GM23338 (cell line): Measurements from ENCODE around the gene TMEM135. TPM values are rescaled to one million over a fixed set of nuclear protein-coding genes. Genes with fewer than 3 reads are reported as not detected.

Experiments
- ATAC-seq: fragments of 200-7000 bp; cut with Tn5 transposase; 3 replicates; pipeline ENCODE4 v1.9.1; 2020
- DNase-seq: peaks from one replicate; pipeline ENCODE4 v3.0.0-alpha.2; 2015; ENCODE audit warnings: low spot score
- H2AFZ ChIP-seq: fragments of 200-600 bp; sonication (generic); 2 replicates; pipeline ENCODE4 v1.8.0; 2016; ENCODE audit warnings: antibody characterized with exemption, mild to moderate bottlenecking, moderate library complexity
- H3F3A ChIP-seq: fragments of 200-600 bp; sonication (generic); replicated peaks from 2 replicates; pipeline ENCODE4 v1.8.0; 2017; ENCODE audit warnings: antibody characterized with exemption, mixed run types, low read depth
- H3K27ac ChIP-seq: fragments of 200-600 bp; sonication (generic); 2 replicates; pipeline ENCODE4 v1.6.1; 2016; ENCODE audit warnings: low read depth
- H3K27me3 ChIP-seq: fragments of 200-600 bp; sonication (generic); 2 replicates; pipeline ENCODE4 v1.8.0; 2016; ENCODE audit warnings: mild to moderate bottlenecking, mixed run types, moderate library complexity; ENCODE audit not compliant: insufficient read depth
- H3K36me3 ChIP-seq: fragments of 200-600 bp; sonication (generic); 2 replicates; pipeline ENCODE4 v1.8.0; 2016; ENCODE audit warnings: mild to moderate bottlenecking; ENCODE audit not compliant: insufficient read depth
- H3K4me1 ChIP-seq: fragments of 200-600 bp; sonication (generic); 2 replicates; pipeline ENCODE4 v1.8.0; 2016; ENCODE audit warnings: mild to moderate bottlenecking, moderate library complexity; ENCODE audit not compliant: insufficient read depth
- H3K4me2 ChIP-seq: fragments of 200-600 bp; sonication (generic); 2 replicates; pipeline ENCODE4 v1.7.1; 2017; ENCODE audit warnings: mixed run types
- H3K4me3 ChIP-seq: fragments of 200-600 bp; sonication (generic); 2 replicates; pipeline ENCODE4 v1.6.1; 2016; ENCODE audit warnings: mixed run types
- H3K79me2 ChIP-seq: fragments of 200-600 bp; sonication (generic); replicated peaks from 2 replicates; pipeline ENCODE4 v1.8.0; 2017; ENCODE audit warnings: mild to moderate bottlenecking; ENCODE audit not compliant: insufficient read depth
- H3K9me2 ChIP-seq: fragments of 200-600 bp; sonication (generic); 2 replicates; pipeline ENCODE4 v1.8.0; 2017; ENCODE audit not compliant: insufficient read depth
- H4K20me1 ChIP-seq: fragments of 200-600 bp; sonication (generic); replicated peaks from 2 replicates; pipeline ENCODE4 v1.8.0; 2017; ENCODE audit warnings: mild to moderate bottlenecking; ENCODE audit not compliant: insufficient read depth
- H3K27ac Mint-ChIP-seq: 2 replicates; pipeline ENCODE4 v1.8.0; 2020; ENCODE audit warnings: inconsistent platforms, mild to moderate bottlenecking, moderate library complexity, mixed read lengths
- H3K27me3 Mint-ChIP-seq: 3 replicates; pipeline ENCODE4 v1.8.0; 2022; ENCODE audit warnings: low read depth, mild to moderate bottlenecking, moderate library complexity, mixed read lengths, inconsistent platforms; ENCODE audit not compliant: insufficient read depth, poor library complexity
- H3K36me3 Mint-ChIP-seq: 3 replicates; pipeline ENCODE4 v1.8.0; 2021; ENCODE audit warnings: low read depth, mild to moderate bottlenecking, inconsistent platforms, moderate library complexity, mixed read lengths
- H3K4me1 Mint-ChIP-seq: 3 replicates; pipeline ENCODE4 v1.8.0; 2020; ENCODE audit warnings: mild to moderate bottlenecking, inconsistent platforms, mixed read lengths
- H3K4me3 Mint-ChIP-seq: 3 replicates; pipeline ENCODE4 v1.8.0; 2021; ENCODE audit warnings: moderate library complexity, mild to moderate bottlenecking, inconsistent platforms, mixed read lengths
- H3K9me3 Mint-ChIP-seq: 3 replicates; pipeline ENCODE4 v1.8.0; 2020; ENCODE audit warnings: moderate library complexity, mild to moderate bottlenecking, inconsistent platforms, mixed read lengths
- CREB1 ChIP-seq: fragments of 250-450 bp; sonication (Bioruptor Pico); IDR thresholded peaks from 2 replicates; pipeline ENCODE4 v1.5.0; 2020; ENCODE audit warnings: low read depth, mild to moderate bottlenecking, moderate library complexity
- EZH2 ChIP-seq: fragments of 200-600 bp; sonication (generic); IDR thresholded peaks from one replicate; pipeline ENCODE4 v1.8.0; 2017; ENCODE audit warnings: antibody characterized with exemption, mild to moderate bottlenecking, low read depth; ENCODE audit not compliant: unreplicated experiment
- STAT1 ChIP-seq: IDR thresholded peaks from one replicate; pipeline ENCODE4 v1.6.1; 2016; ENCODE audit warnings: antibody characterized with exemption; ENCODE audit not compliant: unreplicated experiment
- ZNF331 ChIP-seq: fragments of 250-450 bp; sonication (Bioruptor Pico); IDR thresholded peaks from 2 replicates; pipeline ENCODE4 v1.5.0; 2020; ENCODE audit warnings: low read depth, mild to moderate bottlenecking, moderate library complexity
- polyA plus RNA-seq: library from polyadenylated mRNA; unstranded; fragments of >200 nt; fragmentation: Nextera tagmentation; extraction: Ambion mirVana; gene quantifications from 2 replicates; pipeline ENCODE4 v1.2.1, GENCODE V29; 2016
- total RNA-seq: library from RNA; depleted of rRNA; stranded (reverse); fragments of >200 nt; shearing (Covaris generic); gene quantifications from 2 replicates; pipeline ENCODE4 v1.2.3, GENCODE V29; 2014
- TF ChIP-seq, protein P1 (sequence below): IDR thresholded peaks from 2 replicates; pipeline ENCODE4 v1.6.1; 2016; ENCODE audit warnings: antibody characterized with exemption
- TF ChIP-seq, protein P2 (sequence below): fragments of 250-450 bp; sonication (Bioruptor Pico); IDR thresholded peaks from 2 replicates; pipeline ENCODE4 v1.5.0; 2020; ENCODE audit warnings: mild to moderate bottlenecking, moderate library complexity

TMEM135 gene
- total and polyA plus RNA-seq, 2 experiments from 2014 or later: 23.4 to 49.9 TPM

DNA sequence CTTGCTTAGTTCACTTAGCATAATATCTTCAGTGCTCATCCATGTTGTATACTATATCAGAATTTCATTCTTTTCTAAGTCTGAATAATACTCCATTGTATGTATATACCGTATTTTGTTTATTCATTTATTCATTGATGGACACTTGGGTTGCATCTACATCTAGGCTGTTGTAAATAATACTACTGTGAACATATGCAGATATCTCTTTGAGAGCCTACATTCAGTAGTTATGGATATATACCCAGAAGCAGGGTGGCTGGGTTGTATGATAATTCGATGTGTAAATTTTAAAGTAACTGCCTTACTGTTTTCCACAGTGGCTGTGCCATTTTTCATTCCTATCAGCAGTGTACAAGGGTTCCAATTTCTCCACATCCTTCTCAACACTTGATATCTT, 116.5 kb downstream of the TMEM135 start:
- Histone ChIP-seq H3K4me1 (peaks cover 11% of the 10 kb centered on the region; the same call in 1 of the 2 replicates), H3K4me2 (no peak overlapping the region), H3K4me3 (no peak overlapping the region), H3K9me2 (no peaks in the 10 kb centered on the region), H3K27ac (no peak overlapping the region), H4K20me1 (no peaks in the 10 kb centered on the region; the same call in 1 of the 2 replicates), H3K79me2 (peaks cover 40% of the 10 kb centered on the region), H3K27me3 (no peaks in the 10 kb centered on the region), H3F3A (no peaks in the 10 kb centered on the region), H3K36me3 (no peaks in the 10 kb centered on the region), H2AFZ (no peak overlapping the region)
- Mint-ChIP-seq H3K27ac (no peak overlapping the region), H3K36me3 (no peaks in the 10 kb centered on the region), H3K4me3 (no peak overlapping the region), H3K9me3 (no peaks in the 10 kb centered on the region; the same call in 2 of the 3 replicates), H3K4me1 (peaks cover 19% of the 10 kb centered on the region), H3K27me3 (no peaks in the 10 kb centered on the region)
- ATAC-seq (no peak), DNase-seq (no peak)
- TF ChIP-seq ZNF331 (CRISPR knock-in tag) (no peak), STAT1 (no peak), CREB1 (CRISPR knock-in tag) (no peak), EZH2 (no peak)
- TF ChIP-seq, protein P1, sequence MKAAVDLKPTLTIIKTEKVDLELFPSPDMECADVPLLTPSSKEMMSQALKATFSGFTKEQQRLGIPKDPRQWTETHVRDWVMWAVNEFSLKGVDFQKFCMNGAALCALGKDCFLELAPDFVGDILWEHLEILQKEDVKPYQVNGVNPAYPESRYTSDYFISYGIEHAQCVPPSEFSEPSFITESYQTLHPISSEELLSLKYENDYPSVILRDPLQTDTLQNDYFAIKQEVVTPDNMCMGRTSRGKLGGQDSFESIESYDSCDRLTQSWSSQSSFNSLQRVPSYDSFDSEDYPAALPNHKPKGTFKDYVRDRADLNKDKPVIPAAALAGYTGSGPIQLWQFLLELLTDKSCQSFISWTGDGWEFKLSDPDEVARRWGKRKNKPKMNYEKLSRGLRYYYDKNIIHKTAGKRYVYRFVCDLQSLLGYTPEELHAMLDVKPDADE: no peak
- TF ChIP-seq, protein P2, sequence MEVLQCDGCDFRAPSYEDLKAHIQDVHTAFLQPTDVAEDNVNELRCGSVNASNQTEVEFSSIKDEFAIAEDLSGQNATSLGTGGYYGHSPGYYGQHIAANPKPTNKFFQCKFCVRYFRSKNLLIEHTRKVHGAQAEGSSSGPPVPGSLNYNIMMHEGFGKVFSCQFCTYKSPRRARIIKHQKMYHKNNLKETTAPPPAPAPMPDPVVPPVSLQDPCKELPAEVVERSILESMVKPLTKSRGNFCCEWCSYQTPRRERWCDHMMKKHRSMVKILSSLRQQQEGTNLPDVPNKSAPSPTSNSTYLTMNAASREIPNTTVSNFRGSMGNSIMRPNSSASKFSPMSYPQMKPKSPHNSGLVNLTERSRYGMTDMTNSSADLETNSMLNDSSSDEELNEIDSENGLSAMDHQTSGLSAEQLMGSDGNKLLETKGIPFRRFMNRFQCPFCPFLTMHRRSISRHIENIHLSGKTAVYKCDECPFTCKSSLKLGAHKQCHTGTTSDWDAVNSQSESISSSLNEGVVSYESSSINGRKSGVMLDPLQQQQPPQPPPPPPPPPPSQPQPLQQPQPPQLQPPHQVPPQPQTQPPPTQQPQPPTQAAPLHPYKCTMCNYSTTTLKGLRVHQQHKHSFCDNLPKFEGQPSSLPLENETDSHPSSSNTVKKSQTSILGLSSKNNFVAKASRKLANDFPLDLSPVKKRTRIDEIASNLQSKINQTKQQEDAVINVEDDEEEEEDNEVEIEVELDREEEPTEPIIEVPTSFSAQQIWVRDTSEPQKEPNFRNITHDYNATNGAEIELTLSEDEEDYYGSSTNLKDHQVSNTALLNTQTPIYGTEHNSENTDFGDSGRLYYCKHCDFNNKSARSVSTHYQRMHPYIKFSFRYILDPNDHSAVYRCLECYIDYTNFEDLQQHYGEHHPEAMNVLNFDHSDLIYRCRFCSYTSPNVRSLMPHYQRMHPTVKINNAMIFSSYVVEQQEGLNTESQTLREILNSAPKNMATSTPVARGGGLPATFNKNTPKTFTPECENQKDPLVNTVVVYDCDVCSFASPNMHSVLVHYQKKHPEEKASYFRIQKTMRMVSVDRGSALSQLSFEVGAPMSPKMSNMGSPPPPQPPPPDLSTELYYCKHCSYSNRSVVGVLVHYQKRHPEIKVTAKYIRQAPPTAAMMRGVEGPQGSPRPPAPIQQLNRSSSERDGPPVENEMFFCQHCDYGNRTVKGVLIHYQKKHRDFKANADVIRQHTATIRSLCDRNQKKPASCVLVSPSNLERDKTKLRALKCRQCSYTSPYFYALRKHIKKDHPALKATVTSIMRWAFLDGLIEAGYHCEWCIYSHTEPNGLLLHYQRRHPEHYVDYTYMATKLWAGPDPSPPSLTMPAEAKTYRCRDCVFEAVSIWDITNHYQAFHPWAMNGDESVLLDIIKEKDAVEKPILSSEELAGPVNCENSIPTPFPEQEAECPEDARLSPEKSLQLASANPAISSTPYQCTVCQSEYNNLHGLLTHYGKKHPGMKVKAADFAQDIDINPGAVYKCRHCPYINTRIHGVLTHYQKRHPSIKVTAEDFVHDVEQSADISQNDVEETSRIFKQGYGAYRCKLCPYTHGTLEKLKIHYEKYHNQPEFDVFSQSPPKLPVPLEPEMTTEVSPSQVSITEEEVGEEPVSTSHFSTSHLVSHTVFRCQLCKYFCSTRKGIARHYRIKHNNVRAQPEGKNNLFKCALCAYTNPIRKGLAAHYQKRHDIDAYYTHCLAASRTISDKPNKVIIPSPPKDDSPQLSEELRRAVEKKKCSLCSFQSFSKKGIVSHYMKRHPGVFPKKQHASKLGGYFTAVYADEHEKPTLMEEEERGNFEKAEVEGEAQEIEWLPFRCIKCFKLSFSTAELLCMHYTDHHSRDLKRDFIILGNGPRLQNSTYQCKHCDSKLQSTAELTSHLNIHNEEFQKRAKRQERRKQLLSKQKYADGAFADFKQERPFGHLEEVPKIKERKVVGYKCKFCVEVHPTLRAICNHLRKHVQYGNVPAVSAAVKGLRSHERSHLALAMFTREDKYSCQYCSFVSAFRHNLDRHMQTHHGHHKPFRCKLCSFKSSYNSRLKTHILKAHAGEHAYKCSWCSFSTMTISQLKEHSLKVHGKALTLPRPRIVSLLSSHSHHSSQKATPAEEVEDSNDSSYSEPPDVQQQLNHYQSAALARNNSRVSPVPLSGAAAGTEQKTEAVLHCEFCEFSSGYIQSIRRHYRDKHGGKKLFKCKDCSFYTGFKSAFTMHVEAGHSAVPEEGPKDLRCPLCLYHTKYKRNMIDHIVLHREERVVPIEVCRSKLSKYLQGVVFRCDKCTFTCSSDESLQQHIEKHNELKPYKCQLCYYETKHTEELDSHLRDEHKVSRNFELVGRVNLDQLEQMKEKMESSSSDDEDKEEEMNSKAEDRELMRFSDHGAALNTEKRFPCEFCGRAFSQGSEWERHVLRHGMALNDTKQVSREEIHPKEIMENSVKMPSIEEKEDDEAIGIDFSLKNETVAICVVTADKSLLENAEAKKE (CRISPR knock-in tag): no peak
